Activated CD4-positive, alpha-beta memory T cell treated with anti-CD3 and anti-CD28 coated beads, Interleukin-2, amount 10 ng/mL, durations not matched to agents 7 days and 5 days (primary cell): ENCODE data around the gene MAD1L1. TPM values are rescaled to one million over a fixed set of nuclear protein-coding genes. Genes with fewer than 3 reads are reported as not detected.

Experiments
- CTCF ChIA-PET: fragments of 350-600 bp; sonication (Branson Sonifier 250); formaldehyde crosslinking; loops from one replicate; lab custom pipeline; 2021; ENCODE audit warnings: antibody characterized with exemption, inconsistent platforms; lab: Charles Lee
- POLR2A ChIA-PET: fragments of 350-600 bp; sonication (Branson Sonifier 250); formaldehyde crosslinking; loops from one replicate; lab custom pipeline; 2021; ENCODE audit warnings: antibody characterized with exemption; lab: Charles Lee
- DNase-seq: peaks from one replicate; pipeline ENCODE4 v3.0.0-alpha.2; 2020
- H3K27ac Mint-ChIP-seq: one replicate; pipeline ENCODE4 v1.8.0; 2021; ENCODE audit warnings: mild to moderate bottlenecking, mixed read lengths
- H3K27me3 Mint-ChIP-seq: one replicate; pipeline ENCODE4 v1.8.0; 2021; ENCODE audit warnings: mixed read lengths
- H3K36me3 Mint-ChIP-seq: one replicate; pipeline ENCODE4 v1.8.0; 2021; ENCODE audit warnings: low read depth, mixed read lengths
- H3K4me1 Mint-ChIP-seq: one replicate; pipeline ENCODE4 v1.8.0; 2021; ENCODE audit warnings: mixed read lengths
- H3K4me3 Mint-ChIP-seq: one replicate; pipeline ENCODE4 v1.8.0; 2021; ENCODE audit warnings: mild to moderate bottlenecking, mixed read lengths
- H3K9me3 Mint-ChIP-seq: one replicate; pipeline ENCODE4 v1.8.0; 2021; ENCODE audit warnings: mixed read lengths
- total RNA-seq, 2 experiments: library from RNA; stranded (reverse); gene quantifications; one replicate each; pipeline ENCODE4 v1.2.3, GENCODE V29; 2021

Gene MAD1L1
- total RNA-seq, 2 experiments from 2014 or later = 120 to 136 TPM

- no peak overlapping the region for H3K4me3 Mint-ChIP-seq
- no peaks in the 10 kb centered on the region for H3K9me3 Mint-ChIP-seq
- no peaks in the 10 kb centered on the region for H3K4me1 Mint-ChIP-seq
- POLR2A ChIA-PET = no interaction called here
- no peaks in the 10 kb centered on the region for H3K36me3 Mint-ChIP-seq
- CTCF ChIA-PET = no interaction called here
- no peak overlapping the region for H3K27ac Mint-ChIP-seq
- DNase-seq = no peak
- no peaks in the 10 kb centered on the region for H3K27me3 Mint-ChIP-seq
These were observed 222.0 kb downstream of the MAD1L1 start for GRCh38 chr7:2010551-2011265.

GRCh38 chr7:2010101-2010500 lies 222.6 kb downstream of the MAD1L1 start:
- H3K9me3 Mint-ChIP-seq = no peaks in the 10 kb centered on the region
- H3K4me1 Mint-ChIP-seq = no peaks in the 10 kb centered on the region
- ChIA-PET POLR2A (no interaction called here), CTCF (no interaction called here)
- H3K27ac Mint-ChIP-seq = no peak overlapping the region
- no peak for DNase-seq
- H3K4me3 Mint-ChIP-seq = no peak overlapping the region
- H3K27me3 Mint-ChIP-seq = no peaks in the 10 kb centered on the region
- no peaks in the 10 kb centered on the region for H3K36me3 Mint-ChIP-seq

GRCh38 chr7:2009541-2010001 lies 223.2 kb downstream of the MAD1L1 start:
- H3K27me3 Mint-ChIP-seq = no peaks in the 10 kb centered on the region
- ChIA-PET CTCF (no interaction called here), POLR2A (no interaction called here)
- H3K4me1 Mint-ChIP-seq = no peaks in the 10 kb centered on the region
- H3K27ac Mint-ChIP-seq = no peak overlapping the region
- H3K9me3 Mint-ChIP-seq = no peaks in the 10 kb centered on the region
- H3K36me3 Mint-ChIP-seq = no peaks in the 10 kb centered on the region
- DNase-seq = no peak
- H3K4me3 Mint-ChIP-seq = no peak overlapping the region

DNA sequence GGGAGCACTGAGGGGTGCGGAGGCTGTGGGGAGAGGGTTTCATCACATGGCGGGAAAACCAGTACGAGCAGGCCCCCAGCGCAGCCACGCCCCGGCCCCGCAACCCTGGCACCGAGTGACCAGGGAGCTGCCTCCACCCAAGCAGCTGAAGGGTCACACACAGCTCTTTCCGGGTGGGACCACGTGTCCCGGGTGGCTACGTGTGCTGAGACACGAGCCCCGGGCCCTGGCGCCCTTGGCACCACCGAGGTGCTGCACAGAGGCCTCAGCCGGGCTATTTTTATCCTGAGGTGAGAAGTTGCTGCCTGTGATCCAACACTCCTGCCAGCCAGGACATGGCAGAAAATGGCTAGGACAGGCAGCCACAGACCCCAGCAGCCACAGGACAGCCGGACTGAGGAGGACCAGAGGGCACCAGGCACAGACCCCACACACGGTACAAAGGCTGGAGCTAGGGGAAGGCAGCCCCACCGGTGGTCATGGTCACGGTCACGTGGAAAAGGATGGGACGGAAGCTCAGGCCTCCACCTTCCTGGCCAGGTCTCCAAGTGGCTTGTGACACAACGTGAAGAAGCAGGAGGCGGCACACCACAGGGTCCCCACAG lies 223.7 kb downstream of the MAD1L1 start:
- CTCF ChIA-PET = no interaction called here
- no peaks in the 10 kb centered on the region for H3K9me3 Mint-ChIP-seq
- H3K27ac Mint-ChIP-seq = no peak overlapping the region

DNA sequence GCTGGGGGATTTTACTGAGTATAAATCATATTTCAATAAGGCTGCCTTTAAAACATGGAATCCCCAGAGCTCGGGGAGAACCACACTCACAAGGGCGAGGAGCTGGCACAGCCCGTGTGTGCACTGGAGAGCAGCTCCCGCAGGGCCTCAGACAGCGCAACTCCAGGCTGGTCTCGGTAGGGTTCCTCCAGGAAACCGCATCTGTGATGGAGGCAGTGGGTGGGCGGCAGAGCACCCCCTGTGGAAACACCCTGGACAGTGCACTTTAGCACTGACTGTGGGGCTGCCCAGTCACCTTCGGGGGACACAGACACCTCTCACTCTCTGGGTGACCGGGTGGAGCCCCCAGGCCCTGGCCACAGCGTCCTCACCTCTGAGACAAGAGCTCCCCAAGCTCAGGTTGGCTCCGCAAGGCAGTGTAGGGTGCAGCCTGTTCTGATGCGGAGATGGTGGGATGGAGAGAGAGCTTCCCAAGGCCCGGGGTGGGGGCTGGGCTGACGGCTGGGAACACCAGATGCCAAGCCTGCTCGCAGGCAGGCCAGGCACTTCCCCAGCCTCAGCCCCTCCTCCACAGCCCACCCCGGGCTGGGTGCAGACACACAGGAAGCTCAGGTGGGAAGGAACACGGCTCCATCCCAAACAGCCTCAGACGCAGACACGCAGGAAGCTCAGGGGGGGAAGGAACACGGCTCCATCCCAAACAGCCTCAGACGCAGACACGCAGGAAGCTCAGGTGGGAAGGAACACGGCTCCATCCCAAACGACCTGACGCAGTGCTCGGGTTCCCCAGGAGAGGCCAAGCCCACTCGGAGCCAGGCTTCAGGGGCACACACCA lies 224.4 kb downstream of the MAD1L1 start:
- CTCF ChIA-PET = no interaction called here
- no peaks in the 10 kb centered on the region for H3K27me3 Mint-ChIP-seq
- no peak overlapping the region for H3K4me3 Mint-ChIP-seq
- H3K9me3 Mint-ChIP-seq = no peaks in the 10 kb centered on the region
- no peaks in the 10 kb centered on the region for H3K4me1 Mint-ChIP-seq
- no peaks in the 10 kb centered on the region for H3K36me3 Mint-ChIP-seq
- no peak for DNase-seq
- POLR2A ChIA-PET = no interaction called here
- H3K27ac Mint-ChIP-seq = no peak overlapping the region

More for the DNA sequence above, 223.7 kb downstream of the MAD1L1 start:
- POLR2A ChIA-PET = no interaction called here
- no peak for DNase-seq
- no peak overlapping the region for H3K4me3 Mint-ChIP-seq
- H3K36me3 Mint-ChIP-seq = no peaks in the 10 kb centered on the region
- no peaks in the 10 kb centered on the region for H3K27me3 Mint-ChIP-seq
- H3K4me1 Mint-ChIP-seq = no peaks in the 10 kb centered on the region

DNA sequence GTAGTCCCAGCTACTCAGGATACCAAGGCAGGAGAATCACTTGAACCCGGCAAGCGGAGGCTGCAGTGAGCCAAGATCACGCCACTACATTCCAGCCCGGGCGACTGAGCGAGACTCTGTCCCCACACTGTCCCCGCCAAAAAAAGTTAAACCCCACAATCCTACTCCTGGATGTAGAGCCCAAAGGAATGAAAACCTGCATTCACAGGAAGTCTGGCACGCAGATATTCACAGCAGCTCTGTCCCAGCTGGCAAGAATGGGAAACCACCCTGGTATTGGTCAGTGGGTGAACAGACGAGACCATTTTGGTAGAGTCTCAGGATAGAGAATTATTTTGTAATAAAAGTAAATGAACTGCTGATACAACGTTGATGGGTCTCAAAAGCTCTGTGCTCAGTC lies 225.2 kb downstream of the MAD1L1 start:
- DNase-seq = no peak
- POLR2A ChIA-PET = no interaction called here
- Mint-ChIP-seq H3K27ac (no peak overlapping the region), H3K9me3 (no peaks in the 10 kb centered on the region), H3K36me3 (no peaks in the 10 kb centered on the region), H3K4me1 (no peaks in the 10 kb centered on the region), H3K27me3 (no peaks in the 10 kb centered on the region), H3K4me3 (no peak overlapping the region)
- CTCF ChIA-PET = interaction anchor here (1.4 kb wide), 1 partner anchor 11 kb away, joined by 3 read pairs; no protein-coding TSS in a partner anchor

- no peak overlapping the region for H3K27ac Mint-ChIP-seq
- H3K4me1 Mint-ChIP-seq = no peaks in the 10 kb centered on the region
- no peak overlapping the region for H3K4me3 Mint-ChIP-seq
- DNase-seq = no peak
- H3K36me3 Mint-ChIP-seq = no peaks in the 10 kb centered on the region
- H3K27me3 Mint-ChIP-seq = no peaks in the 10 kb centered on the region
- H3K9me3 Mint-ChIP-seq = no peaks in the 10 kb centered on the region
- ChIA-PET POLR2A (no interaction called here), CTCF (interaction anchor here (1.4 kb wide), 1 partner anchor 10 kb away, joined by 3 read pairs; no protein-coding TSS in a partner anchor)
These were observed 225.8 kb downstream of the MAD1L1 start for GRCh38 chr7:2006921-2007381.

- POLR2A ChIA-PET = no interaction called here
- no peaks in the 10 kb centered on the region for H3K4me1 Mint-ChIP-seq
- no peak overlapping the region for H3K4me3 Mint-ChIP-seq
- DNase-seq = no peak
- H3K27ac Mint-ChIP-seq = no peak overlapping the region
- no peaks in the 10 kb centered on the region for H3K9me3 Mint-ChIP-seq
- no peaks in the 10 kb centered on the region for H3K27me3 Mint-ChIP-seq
- H3K36me3 Mint-ChIP-seq = no peaks in the 10 kb centered on the region
- CTCF ChIA-PET = interaction anchor here (1.4 kb wide), 1 partner anchor 10 kb away, joined by 3 read pairs; no protein-coding TSS in a partner anchor
These were observed 226.4 kb downstream of the MAD1L1 start for GRCh38 chr7:2006231-2006771.

DNA sequence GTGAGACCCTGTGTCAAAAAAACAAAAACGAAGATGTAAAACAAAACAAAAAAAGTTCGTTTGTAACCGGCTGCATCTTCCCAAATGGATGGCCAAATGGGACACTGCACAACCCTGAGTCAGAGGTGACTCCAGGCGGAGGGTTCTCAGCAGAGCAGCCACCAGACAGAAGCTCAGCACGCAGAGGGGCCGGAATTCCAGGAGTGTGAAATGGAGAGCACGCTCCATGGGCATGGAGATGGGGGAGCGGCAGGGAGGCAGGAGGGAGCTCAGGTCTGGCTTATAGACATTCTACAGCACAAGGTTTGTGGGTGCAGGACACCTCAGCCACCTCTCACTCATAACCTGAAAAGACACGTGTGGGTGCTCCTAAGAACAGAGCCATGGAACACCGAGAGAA lies 227.0 kb downstream of the MAD1L1 start:
- Mint-ChIP-seq H3K9me3 (no peaks in the 10 kb centered on the region), H3K36me3 (no peaks in the 10 kb centered on the region), H3K27ac (no peak overlapping the region), H3K4me3 (no peak overlapping the region), H3K4me1 (no peaks in the 10 kb centered on the region), H3K27me3 (no peaks in the 10 kb centered on the region)
- POLR2A ChIA-PET = no interaction called here
- CTCF ChIA-PET = no interaction called here
- DNase-seq = no peak

- no peaks in the 10 kb centered on the region for H3K9me3 Mint-ChIP-seq
- no peaks in the 10 kb centered on the region for H3K27me3 Mint-ChIP-seq
- H3K36me3 Mint-ChIP-seq = no peaks in the 10 kb centered on the region
- DNase-seq = no peak
- no peaks in the 10 kb centered on the region for H3K4me1 Mint-ChIP-seq
- ChIA-PET CTCF (no interaction called here), POLR2A (no interaction called here)
- no peak overlapping the region for H3K4me3 Mint-ChIP-seq
- H3K27ac Mint-ChIP-seq = no peak overlapping the region
These were observed 227.7 kb downstream of the MAD1L1 start for GRCh38 chr7:2004841-2005725.

- Mint-ChIP-seq H3K4me3 (no peak overlapping the region), H3K36me3 (no peaks in the 10 kb centered on the region), H3K27me3 (no peaks in the 10 kb centered on the region), H3K4me1 (no peaks in the 10 kb centered on the region), H3K9me3 (no peaks in the 10 kb centered on the region), H3K27ac (no peak overlapping the region)
- CTCF ChIA-PET = no interaction called here
- POLR2A ChIA-PET = no interaction called here
- no peak for DNase-seq
These were observed 228.6 kb downstream of the MAD1L1 start for GRCh38 chr7:2003931-2004812.
